Spleen (tissue), 11 donors: ENCODE measurements around the gene TRPC1. TPM values are rescaled to one million over a fixed set of nuclear protein-coding genes. Genes with fewer than 3 reads are reported as not detected.

ENCODE experiments used
- DNase-seq: peaks from one replicate; pipeline ENCODE4 v3.0.0-alpha.2; 2020
- H3K27ac ChIP-seq, 8 donors: fragments of 200-600 bp; sonication (generic) in 7 of 8; 1 replicate in 4 of 8; 2 replicates in 4 of 8; pipeline versions ENCODE4 v1.5.0 to v1.8.0; 2016 to 2021; ENCODE audit warnings: inconsistent platforms in 4 of 8, mild to moderate bottlenecking in 4 of 8, moderate library complexity in 1 of 8
- H3K27me3 ChIP-seq, 7 donors: fragments of 200-600 bp; sonication (generic) in 6 of 7; replicated peaks in 1 of 7; 1 replicate in 4 of 7; 2 replicates in 3 of 7; pipeline versions ENCODE4 v1.5.0 to v1.8.0; 2016 to 2021; ENCODE audit warnings: inconsistent platforms in 3 of 7, mild to moderate bottlenecking in 1 of 7
- H3K36me3 ChIP-seq, 6 donors: fragments of 200-600 bp; sonication (generic) in 5 of 6; 1 replicate in 4 of 6; 2 replicates in 2 of 6; pipeline versions ENCODE4 v1.5.0 to v1.8.0; 2016 to 2021; ENCODE audit warnings: inconsistent platforms in 2 of 6
- H3K4me1 ChIP-seq, 6 donors: fragments of 200-600 bp; sonication (generic) in 5 of 6; 1 replicate in 3 of 6; 2 replicates in 3 of 6; pipeline versions ENCODE4 v1.5.0 to v1.8.0; 2016 to 2021; ENCODE audit warnings: inconsistent platforms in 3 of 6
- H3K4me3 ChIP-seq, 8 donors: fragments of 200-600 bp; sonication (generic) in 7 of 8; 1 replicate in 4 of 8; 2 replicates in 4 of 8; pipeline versions ENCODE4 v1.5.0 to v1.8.0; 2016 to 2021; ENCODE audit warnings: inconsistent platforms in 4 of 8, mild to moderate bottlenecking in 4 of 8, moderate library complexity in 2 of 8
- H3K9me3 ChIP-seq, 8 donors: fragments of 200-600 bp; sonication (generic) in 7 of 8; 1 replicate in 4 of 8; 2 replicates in 4 of 8; pipeline versions ENCODE4 v1.5.0 to v1.8.0; 2016 to 2021; ENCODE audit warnings: inconsistent platforms in 4 of 8
- CTCF ChIP-seq, 11 experiments: fragments of 200-600 bp in 7 of 11; fragments of 450-650 bp in 4 of 11; sonication (generic) in 4 of 11; IDR thresholded peaks in 8 of 11; conservative IDR thresholded peaks in 3 of 11; 1 replicate in 7 of 11; 2 replicates in 4 of 11; pipeline versions ENCODE4 v1.4.0 to v1.8.0; 2016 to 2021; ENCODE audit warnings: antibody characterized with exemption in 11 of 11, inconsistent platforms in 4 of 11, mild to moderate bottlenecking in 1 of 11
- POLR2A ChIP-seq, 3 donors: fragments of 450-650 bp; IDR thresholded peaks; one replicate each; pipeline ENCODE4 v1.5.1; 2017; ENCODE audit warnings: antibody characterized with exemption in 3 of 3, mild to moderate bottlenecking in 1 of 3
- POLR2AphosphoS5 ChIP-seq, 3 donors: sonication (generic); formaldehyde crosslinking; IDR thresholded peaks; one replicate each; pipeline ENCODE4 v1.5.1; 2017; ENCODE audit warnings: antibody characterized with exemption in 3 of 3
- WGBS, 5 donors: extraction: QIAGEN DNeasy Blood & Tissue Kit in 3 of 5; methylation state at CpG; one replicate each; pipeline versions ENCODE4 v1.1.5 to v1.1.7; 2013 to 2018; 5-methylcytosine and 5-hydroxymethylcytosine counted together
- intact Hi-C: fragments of 100-400 bp; cut with DNase I; formaldehyde crosslinking; loops from one replicate; pipeline ENCODE4 v1.15.0; 2023; ENCODE audit warnings: low total_unique reads
- polyA plus RNA-seq, 3 donors: library from polyadenylated mRNA; stranded (reverse); fragments of 200-250 nt; gene quantifications; one replicate each; pipeline ENCODE4 v1.2.1, GENCODE V29; 2013
- total RNA-seq, 7 donors: library from RNA; depleted of rRNA in 3 of 7; stranded (reverse); fragments of >200 nt in 3 of 7; fragmentation: NEBNext Ultra II Directional in 4 of 7; extraction: Animal tissue kit (Norgen Biotek cat#: 25700) in 4 of 7; gene quantifications; one replicate each; pipeline versions ENCODE4 v1.1.0 to v1.2.1, GENCODE V29; 2016 to 2021
- donor health status: healthy with polysubstance abuse.
- donor health status: DM: no; HTN: no; CAD: no; lungs with moderate emphysema.
- donor health status: DM: no; HTN: no; CAD: no.
- donor health status: Bipolar disorder and iron deficiency.
- donor health status: healthy.
- donor health status: DM: no; HTN: no; CAD: no.
- donor health status: DM: yes; HTN: yes; CAD: no.

The TRPC1 gene
- total and polyA plus RNA-seq, 10 donors = 1.7 to 21.8 (median 7.6) TPM

GRCh38 chr3:142795332-142795731, 71.5 kb downstream of the TRPC1 start:
- TF ChIP-seq CTCF (IDR thresholded peaks at IDR 0.05 in 8 of 11, conservative IDR thresholded peaks at IDR 0.05 in 3 of 11) (no peak), POLR2AphosphoS5 (IDR thresholded peaks at IDR 0.05) (no peak), POLR2A (IDR thresholded peaks at IDR 0.05) (no peak)
- Histone ChIP-seq H3K4me1 (no peaks in the 10 kb centered on the region), H3K27me3 (no peaks in the 10 kb centered on the region), H3K36me3 (no peaks in the 10 kb centered on the region), H3K9me3 (no peaks in the 10 kb centered on the region), H3K27ac (no peak overlapping the region), H3K4me3 (no peak overlapping the region)
- 85 to 95% (median 92%) methylated on average over 1 of the region's 1 CpG for WGBS, 5 donors
- no peak for DNase-seq
- intact Hi-C loops = no loop called here

- no peak overlapping the region for H3K4me3 ChIP-seq
- no peak for DNase-seq
- H3K27ac ChIP-seq = no peak overlapping the region
- WGBS, 5 donors = 46 to 73% (median 66%) methylated on average over 2 of the region's 2 CpGs
- no peaks in the 10 kb centered on the region for H3K9me3 ChIP-seq
- H3K36me3 ChIP-seq = no peaks in the 10 kb centered on the region
- intact Hi-C loops = no loop called here
- no peaks in the 10 kb centered on the region for H3K4me1 ChIP-seq
- TF ChIP-seq CTCF (IDR thresholded peaks at IDR 0.05 in 8 of 11, conservative IDR thresholded peaks at IDR 0.05 in 3 of 11) = no peak
- no peak for TF ChIP-seq POLR2AphosphoS5 (IDR thresholded peaks at IDR 0.05)
- TF ChIP-seq POLR2A (IDR thresholded peaks at IDR 0.05) = no peak
- H3K27me3 ChIP-seq = no peaks in the 10 kb centered on the region
Observed at GRCh38 chr3:142796823-142797222, 73.0 kb downstream of the TRPC1 start.

- Histone ChIP-seq H3K36me3 (peaks cover 0 to 7% (median 0%) of the 10 kb centered on the region in 6 donors), H3K27me3 (no peaks in the 10 kb centered on the region), H3K27ac (no peak overlapping the region), H3K4me1 (no peaks in the 10 kb centered on the region), H3K4me3 (no peak overlapping the region), H3K9me3 (no peaks in the 10 kb centered on the region)
- TF ChIP-seq POLR2AphosphoS5 (IDR thresholded peaks at IDR 0.05) (no peak), POLR2A (IDR thresholded peaks at IDR 0.05) (no peak), CTCF (IDR thresholded peaks at IDR 0.05 in 8 of 11, conservative IDR thresholded peaks at IDR 0.05 in 3 of 11) (no peak)
- DNase-seq = no peak
- 81 to 91% (median 85%) methylated on average over 2 of the region's 2 CpGs for WGBS, 5 donors
- intact Hi-C loops = no loop called here
Observed at GRCh38 chr3:142801746-142802145, 77.9 kb downstream of the TRPC1 start.

GRCh38 chr3:142802891-142803290, 79.1 kb downstream of the TRPC1 start:
- intact Hi-C loops = no loop called here
- 62 to 76% (median 70%) methylated on average over 1 of the region's 1 CpG for WGBS, 5 donors
- no peak for DNase-seq
- Histone ChIP-seq H3K4me1 (no peaks in the 10 kb centered on the region), H3K36me3 (peaks cover 0 to 7% (median 0%) of the 10 kb centered on the region in 6 donors), H3K27me3 (no peaks in the 10 kb centered on the region), H3K9me3 (no peaks in the 10 kb centered on the region), H3K4me3 (no peak overlapping the region), H3K27ac (no peak overlapping the region)
- TF ChIP-seq POLR2AphosphoS5 (IDR thresholded peaks at IDR 0.05) (no peak), CTCF (IDR thresholded peaks at IDR 0.05 in 8 of 11, conservative IDR thresholded peaks at IDR 0.05 in 3 of 11) (no peak), POLR2A (IDR thresholded peaks at IDR 0.05) (no peak)
